ENCODE measurements around the gene NANOS3.

DNA sequence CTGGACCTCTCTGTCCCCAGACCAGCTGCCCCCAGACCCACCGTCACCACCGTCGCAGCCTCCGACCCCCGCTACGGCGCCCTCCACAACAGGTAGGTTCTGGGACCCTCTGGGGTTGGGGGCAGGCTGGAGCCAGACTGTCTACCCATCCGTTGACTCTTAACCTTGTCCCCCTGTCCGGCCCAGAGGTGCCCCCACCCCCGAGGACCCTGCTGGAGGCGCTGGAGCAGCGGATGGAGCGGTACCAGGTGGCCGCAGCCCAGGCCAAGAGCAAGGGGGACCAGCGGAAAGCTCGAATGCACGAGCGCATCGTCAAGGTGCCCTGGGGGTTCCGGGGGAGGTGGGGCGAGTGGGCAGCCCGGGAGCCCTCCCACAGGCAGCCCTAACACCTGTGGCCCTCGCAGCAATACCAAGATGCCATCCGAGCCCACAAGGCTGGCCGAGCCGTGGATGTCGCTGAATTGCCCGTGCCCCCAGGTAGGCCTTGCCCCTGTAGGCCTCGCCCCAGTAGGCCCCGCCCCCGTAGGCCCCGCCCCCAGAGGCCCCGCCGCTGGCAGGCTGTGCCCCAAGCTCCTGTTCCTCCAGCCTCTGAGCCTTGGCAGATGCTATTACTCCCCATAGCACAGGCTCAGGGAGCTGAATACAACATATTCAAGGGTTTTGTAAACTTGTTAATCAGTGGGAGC, 41.9 kb downstream of the NANOS3 start:
- TF ChIP-seq, protein P1, sequence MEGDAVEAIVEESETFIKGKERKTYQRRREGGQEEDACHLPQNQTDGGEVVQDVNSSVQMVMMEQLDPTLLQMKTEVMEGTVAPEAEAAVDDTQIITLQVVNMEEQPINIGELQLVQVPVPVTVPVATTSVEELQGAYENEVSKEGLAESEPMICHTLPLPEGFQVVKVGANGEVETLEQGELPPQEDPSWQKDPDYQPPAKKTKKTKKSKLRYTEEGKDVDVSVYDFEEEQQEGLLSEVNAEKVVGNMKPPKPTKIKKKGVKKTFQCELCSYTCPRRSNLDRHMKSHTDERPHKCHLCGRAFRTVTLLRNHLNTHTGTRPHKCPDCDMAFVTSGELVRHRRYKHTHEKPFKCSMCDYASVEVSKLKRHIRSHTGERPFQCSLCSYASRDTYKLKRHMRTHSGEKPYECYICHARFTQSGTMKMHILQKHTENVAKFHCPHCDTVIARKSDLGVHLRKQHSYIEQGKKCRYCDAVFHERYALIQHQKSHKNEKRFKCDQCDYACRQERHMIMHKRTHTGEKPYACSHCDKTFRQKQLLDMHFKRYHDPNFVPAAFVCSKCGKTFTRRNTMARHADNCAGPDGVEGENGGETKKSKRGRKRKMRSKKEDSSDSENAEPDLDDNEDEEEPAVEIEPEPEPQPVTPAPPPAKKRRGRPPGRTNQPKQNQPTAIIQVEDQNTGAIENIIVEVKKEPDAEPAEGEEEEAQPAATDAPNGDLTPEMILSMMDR (IDR thresholded peaks at IDR 0.05), result no peak
- TF ChIP-seq POLR2A (IDR thresholded peaks at IDR 0.05), result no peak

All from upper lobe of left lung (tissue), 4 donors.